ENCODE results near the gene NPPA. TPM values are rescaled to one million over a fixed set of nuclear protein-coding genes. Genes with fewer than 3 reads are reported as not detected.

NPPA gene
- total and polyA plus RNA-seq, 9 of the 15 experiments (the other 6 are each of a cell fraction or from before 2014, with no cell fraction given), result not detected

DNA sequence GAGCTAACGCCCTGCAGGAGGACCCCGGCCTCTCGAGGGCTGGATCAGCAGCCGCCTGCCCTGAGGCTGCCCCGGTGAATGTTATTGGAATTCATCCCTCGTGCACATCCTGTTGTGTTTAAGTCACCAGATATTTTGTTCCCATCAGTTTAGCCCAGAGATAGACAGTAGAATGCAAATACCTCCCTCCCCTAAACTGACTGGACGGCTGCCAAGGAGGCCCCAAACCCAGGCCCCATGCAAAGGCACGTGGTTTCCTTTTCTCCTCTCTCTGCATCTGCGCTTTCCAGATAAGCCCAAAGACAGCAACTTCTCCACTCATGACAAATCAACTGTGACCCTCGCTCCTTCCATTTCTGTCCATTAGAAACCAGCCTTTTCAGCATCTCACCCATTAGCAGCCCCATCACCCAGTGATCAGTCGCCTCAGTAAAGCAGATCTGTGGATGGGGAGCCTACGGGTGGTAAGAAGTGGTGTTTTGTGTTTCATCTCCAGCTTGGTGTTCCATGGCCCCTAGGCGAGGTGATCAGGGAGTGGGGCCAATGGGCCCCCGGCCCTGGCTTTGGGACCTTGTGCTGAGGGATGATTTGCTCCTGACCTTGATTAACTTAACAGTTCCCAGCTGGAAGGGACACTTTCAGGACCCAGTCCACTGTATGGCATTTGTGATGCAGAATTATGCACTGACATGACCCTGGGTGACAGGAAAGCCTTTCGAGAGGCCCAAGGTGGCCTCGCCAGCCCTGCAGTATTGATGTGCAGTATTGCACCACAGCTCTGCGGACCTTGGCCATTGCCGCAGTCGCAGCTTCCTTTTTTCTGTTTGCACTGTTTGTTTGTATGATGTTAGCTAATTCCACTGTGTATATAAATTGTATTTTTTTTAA is 5.2 kb downstream of the NPPA start (continued):
- TF ChIP-seq RERE (CRISPR knock-in tag; IDR thresholded peaks at IDR 0.05; ENCODE audit: borderline replicate concordance), result 0 out of 2 replicates have a peak, but pooled peaks have one; percentile 73
- no peak for TF ChIP-seq ETS2 (tag; IDR thresholded peaks at IDR 0.05; ENCODE audit: borderline replicate concordance, poor library complexity, severe bottlenecking)
- TF ChIP-seq FOXJ3 (CRISPR knock-in tag; IDR thresholded peaks at IDR 0.05), result no peak
- TF ChIP-seq SNRNP70 (optimal IDR thresholded peaks at IDR 0.05; ENCODE audit: low read depth, low read length), result no peak
- no peak for TF ChIP-seq ZNF512 (tag; IDR thresholded peaks at IDR 0.05)
- TF ChIP-seq RB1 (IDR thresholded peaks at IDR 0.05; ENCODE audit: low read depth), result no peak; the same call in 1 of the 2 replicates
- TF ChIP-seq YBX1 (IDR thresholded peaks at IDR 0.05), result no peak
- TF ChIP-seq HNRNPL (IDR thresholded peaks at IDR 0.05; ENCODE audit: low read depth, low read length), result no peak
- TF ChIP-seq ZBTB8A (IDR thresholded peaks at IDR 0.05; ENCODE audit: partially characterized antibody), result no peak
- TF ChIP-seq TRIM28 (IDR thresholded peaks at IDR 0.05), result 0 out of 2 replicates have a peak, but pooled peaks have one; percentile 43
- TF ChIP-seq ZNF644 (tag; IDR thresholded peaks at IDR 0.05; ENCODE audit: low read depth), result peak; percentile 86
- peak; percentile 88 for TF ChIP-seq EP400 (IDR thresholded peaks at IDR 0.05)
- TF ChIP-seq CBX8 (IDR thresholded peaks at IDR 0.05; ENCODE audit: borderline replicate concordance, extremely low read depth, low read depth, low read length, poor library complexity, severe bottlenecking), result no peak
- peak; percentile 94 for TF ChIP-seq CCNT2 (IDR thresholded peaks at IDR 0.05; ENCODE audit: borderline replicate concordance, extremely low read depth, insufficient read length, low read depth, low read length)
- no peak for TF ChIP-seq ZNF280A (IDR thresholded peaks at IDR 0.05; ENCODE audit: low read depth, partially characterized antibody)
- TF ChIP-seq SIN3B (IDR thresholded peaks at IDR 0.05; ENCODE audit: low read depth), result no peak
- TF ChIP-seq SMC3 (conservative IDR thresholded peaks at IDR 0.05; ENCODE audit: insufficient read depth, low read depth, low read length), result no peak; the same call in 1 of the 2 replicates

Data from K562 (cell line).